DMS 273 (cell line): Measurements from ENCODE around the gene TMEM52B.
A peak's percentile ranks its signal among the peaks of the same experiment; 100 is the strongest.
"Not testable (repeated sequence)": the region's sequence is repeated elsewhere in the genome, so short reads cannot be mapped to it uniquely, and the experiment has no call there.

Experiments
- DNase-seq: peaks from one replicate; lab custom pipeline; 2025; ENCODE audit not compliant: unreplicated experiment; lab: John Stamatoyannopoulos, UW

Gene TMEM52B

GRCh38 chr12:10170216-10170615 lies 8.6 kb upstream of the TMEM52B start:
- DNase-seq, result no peak

GRCh38 chr12:10171973-10172728 lies 6.7 kb upstream of the TMEM52B start, which contains the start of gene OLR1:
Gene OLR1, minus strand, starts transcription at chr12:10172132. Its CDS starts 55 bp downstream, at chr12:10172077.
- DNase-seq, result no peak

- DNase-seq, result no peak
These were observed 3.7 kb upstream of the TMEM52B start for GRCh38 chr12:10174986-10175614.

GRCh38 chr12:10175846-10176636 lies 2.8 kb upstream of the TMEM52B start:
- no peak for DNase-seq

GRCh38 chr12:10179776-10180181 lies 947 bp downstream of the TMEM52B start:
- DNase-seq, result no peak

- no peak for DNase-seq
These were observed 3.7 kb downstream of the TMEM52B start for GRCh38 chr12:10182354-10183049.

- DNase-seq, result no peak
These were observed 5.5 kb downstream of the TMEM52B start for GRCh38 chr12:10184261-10184843.

GRCh38 chr12:10186299-10186698 lies 7.5 kb downstream of the TMEM52B start:
- DNase-seq, result no peak

- not testable (repeated sequence) for DNase-seq
These were observed 8.1 kb downstream of the TMEM52B start for GRCh38 chr12:10186958-10187357.

- DNase-seq, result no peak
These were observed 10.8 kb downstream of the TMEM52B start for GRCh38 chr12:10189653-10190052.

GRCh38 chr12:10190558-10191388 lies 11.9 kb downstream of the TMEM52B start:
- DNase-seq, result peak; percentile 49

- no peak for DNase-seq
These were observed 13.0 kb downstream of the TMEM52B start for GRCh38 chr12:10191865-10192264.

GRCh38 chr12:10194160-10194670 lies 15.4 kb downstream of the TMEM52B start:
- no peak for DNase-seq

GRCh38 chr12:10196210-10196609 lies 17.4 kb downstream of the TMEM52B start:
- DNase-seq, result no peak

GRCh38 chr12:10197879-10198278 lies 19.0 kb downstream of the TMEM52B start:
- DNase-seq, result no peak

GRCh38 chr12:10204495-10204894 lies 25.7 kb downstream of the TMEM52B start:
- not testable (repeated sequence) for DNase-seq

GRCh38 chr12:10205220-10205807 lies 26.5 kb downstream of the TMEM52B start:
- no peak for DNase-seq

GRCh38 chr12:10207136-10207535 lies 28.3 kb downstream of the TMEM52B start:
- no peak for DNase-seq

GRCh38 chr12:10210225-10210624 lies 31.4 kb downstream of the TMEM52B start:
- DNase-seq, result no peak
